H1 (cell line): Measurements from ENCODE around the gene TGFBI. TPM values are rescaled to one million over a fixed set of nuclear protein-coding genes. Genes with fewer than 3 reads are reported as not detected.

ENCODE experiments used
- CTCF ChIA-PET: fragments of 300-600 bp; sonication (Branson Sonifier 250); formaldehyde crosslinking; loops from one replicate; lab custom pipeline; 2021; ENCODE audit not compliant: partially characterized antibody; lab: Charles Lee
- POLR2A ChIA-PET: fragments of 300-600 bp; sonication (Branson Sonifier 250); formaldehyde crosslinking; loops from one replicate; lab custom pipeline; 2021; ENCODE audit warnings: inconsistent platforms; ENCODE audit not compliant: partially characterized antibody; lab: Charles Lee
- DNase-seq, 2 experiments: peaks; one replicate each; pipeline versions ENCODE4 v3.0.0 to v3.0.0-alpha.2; 2010 to 2022; ENCODE audit warnings: low spot score in 2 of 2, low read depth in 1 of 2, mixed read lengths in 1 of 2
- FAIRE-seq: peaks from 2 replicates; lab custom pipeline; 2011; peaks lifted over from hg19 to GRCh38; lab: Jason Lieb, UNC
- H2AFZ ChIP-seq: 2 replicates; pipeline ENCODE4 v1.8.1; 2012; ENCODE audit warnings: low read length, inconsistent platforms
- H2AK5ac ChIP-seq: 2 replicates; pipeline ENCODE4 v1.6.1; 2013; ENCODE audit warnings: low read depth, low read length
- H2BK120ac ChIP-seq: replicated peaks from 2 replicates; pipeline ENCODE3; 2013; ENCODE audit warnings: low read depth, low read length, inconsistent platforms
- H2BK12ac ChIP-seq: 2 replicates; pipeline ENCODE4 v1.6.1; 2013; ENCODE audit warnings: low read depth, low read length
- H2BK15ac ChIP-seq: 2 replicates; pipeline ENCODE4 v1.6.1; 2013; ENCODE audit warnings: low read length
- H2BK20ac ChIP-seq: 2 replicates; pipeline ENCODE4 v1.6.1; 2013; ENCODE audit warnings: low read length
- H2BK5ac ChIP-seq: 2 replicates; pipeline ENCODE4 v1.6.1; 2013; ENCODE audit warnings: low read depth, low read length
- H3K14ac ChIP-seq: 2 replicates; pipeline ENCODE4 v1.6.1; 2013; ENCODE audit warnings: inconsistent platforms; ENCODE audit not compliant: insufficient read length
- H3K18ac ChIP-seq: 2 replicates; pipeline ENCODE4 v1.6.1; 2013; ENCODE audit warnings: low read length; ENCODE audit errors: extremely low read depth
- H3K23ac ChIP-seq: 2 replicates; pipeline ENCODE4 v1.6.1; 2013; ENCODE audit warnings: inconsistent platforms; ENCODE audit not compliant: insufficient read length
- H3K23me2 ChIP-seq: 2 replicates; pipeline ENCODE4 v1.6.1; 2013; ENCODE audit warnings: low read depth, low read length
- H3K27ac ChIP-seq: 2 replicates; pipeline ENCODE4 v1.6.1; 2011; ENCODE audit warnings: low read depth, low read length, inconsistent platforms
- H3K27me3 ChIP-seq, 4 experiments: replicated peaks in 1 of 4; 1 replicate in 1 of 4; 2 replicates in 3 of 4; pipeline versions ENCODE4 v1.6.1 to v1.8.1; 2011 to 2013; ENCODE audit warnings: low read length in 3 of 4, mild to moderate bottlenecking in 3 of 4, inconsistent platforms in 2 of 4, mixed read lengths in 2 of 4, moderate library complexity in 1 of 4; ENCODE audit not compliant: control insufficient read depth in 3 of 4, insufficient read depth in 3 of 4; ENCODE audit errors: extremely low read depth in 1 of 4
- H3K36me3 ChIP-seq, 4 experiments: 2 replicates each; pipeline versions ENCODE4 v1.6.1 to v1.8.1; 2011 to 2013; ENCODE audit warnings: mild to moderate bottlenecking in 4 of 4, low read length in 3 of 4, moderate library complexity in 2 of 4, control low read depth in 1 of 4, inconsistent platforms in 1 of 4; ENCODE audit not compliant: insufficient read depth in 4 of 4, control insufficient read depth in 2 of 4
- H3K4ac ChIP-seq: replicated peaks from 2 replicates; pipeline ENCODE3; 2013; ENCODE audit warnings: low read length, low read depth, mixed read lengths, inconsistent platforms; ENCODE audit not compliant: insufficient read length
- H3K4me1 ChIP-seq, 4 experiments: replicated peaks in 1 of 4; 1 replicate in 1 of 4; 2 replicates in 3 of 4; pipeline versions ENCODE4 v1.6.1 to v1.8.1; 2011 to 2013; ENCODE audit warnings: low read length in 3 of 4, inconsistent platforms in 2 of 4, mixed read lengths in 1 of 4; ENCODE audit not compliant: insufficient read depth in 4 of 4, control insufficient read depth in 3 of 4
- H3K4me2 ChIP-seq, 2 experiments: 2 replicates each; pipeline versions ENCODE4 v1.6.1 to v1.8.1; 2011 to 2013; ENCODE audit warnings: low read depth in 2 of 2, low read length in 2 of 2, control low read depth in 1 of 2, inconsistent platforms in 1 of 2, mild to moderate bottlenecking in 1 of 2; ENCODE audit not compliant: insufficient read depth in 1 of 2
- H3K4me3 ChIP-seq, 4 experiments: fragments of 200-600, 300-600 bp in 1 of 4; sonication (generic), shearing (Covaris generic), sonication (Bioruptor Twin) in 1 of 4; 2 replicates each; pipeline versions ENCODE4 v1.5.1 to v1.8.1; 2011 to 2016; ENCODE audit warnings: low read length in 4 of 4, low read depth in 3 of 4, control low read depth in 2 of 4, inconsistent platforms in 2 of 4, mild to moderate bottlenecking in 2 of 4, mixed read lengths in 1 of 4, moderate library complexity in 1 of 4; ENCODE audit not compliant: insufficient read depth in 2 of 4; ENCODE audit errors: extremely low read depth in 1 of 4
- H3K56ac ChIP-seq: replicated peaks from 2 replicates; pipeline ENCODE3; 2013; ENCODE audit warnings: low read depth, mild to moderate bottlenecking, mixed read lengths, low read length, inconsistent platforms; ENCODE audit not compliant: insufficient read length
- H3K79me1 ChIP-seq: 2 replicates; pipeline ENCODE4 v1.6.1; 2013; ENCODE audit warnings: low read depth, low read length, control low read depth
- H3K79me2 ChIP-seq, 2 experiments: 2 replicates each; pipeline versions ENCODE4 v1.6.1 to v1.8.1; 2012 to 2013; ENCODE audit warnings: low read length in 2 of 2, mild to moderate bottlenecking in 2 of 2, inconsistent platforms in 1 of 2; ENCODE audit not compliant: insufficient read depth in 2 of 2, control insufficient read depth in 1 of 2
- H3K9ac ChIP-seq, 4 experiments: replicated peaks in 1 of 4; 1 replicate in 1 of 4; 2 replicates in 3 of 4; pipeline versions ENCODE4 v1.6.1 to v1.8.1; 2011 to 2013; ENCODE audit warnings: low read depth in 3 of 4, low read length in 3 of 4, control low read depth in 2 of 4, mild to moderate bottlenecking in 2 of 4, moderate library complexity in 2 of 4, inconsistent platforms in 1 of 4; ENCODE audit errors: extremely low read depth in 1 of 4
- H3K9me3 ChIP-seq, 2 experiments: 2 replicates each; pipeline versions ENCODE4 v1.6.1 to v1.8.1; 2012 to 2013; ENCODE audit warnings: mild to moderate bottlenecking in 2 of 2, moderate library complexity in 2 of 2, control low read depth in 1 of 2, inconsistent platforms in 1 of 2, low read depth in 1 of 2, low read length in 1 of 2, mixed read lengths in 1 of 2; ENCODE audit not compliant: insufficient read depth in 2 of 2
- H4K20me1 ChIP-seq, 2 experiments: replicated peaks in 1 of 2; 2 replicates each; pipeline versions ENCODE3 to v1.8.1; 2011 to 2013; ENCODE audit warnings: inconsistent platforms in 2 of 2, low read length in 2 of 2, mild to moderate bottlenecking in 1 of 2; ENCODE audit not compliant: insufficient read depth in 2 of 2, control insufficient read depth in 1 of 2
- H4K5ac ChIP-seq: 2 replicates; pipeline ENCODE4 v1.6.1; 2013; ENCODE audit warnings: low read length, low read depth, mixed read lengths, inconsistent platforms; ENCODE audit not compliant: insufficient read length
- H4K8ac ChIP-seq: 2 replicates; pipeline ENCODE4 v1.8.0; 2013; ENCODE audit warnings: mild to moderate bottlenecking, moderate library complexity, low read length, inconsistent platforms; ENCODE audit not compliant: insufficient read depth; ENCODE audit errors: extremely low read depth
- H4K91ac ChIP-seq: replicated peaks from 2 replicates; pipeline ENCODE3; 2013; ENCODE audit warnings: low read length, mixed read lengths, inconsistent platforms; ENCODE audit not compliant: insufficient read length
- GABPA ChIP-seq: IDR thresholded peaks from 2 replicates; pipeline ENCODE4 v1.6.1; 2011; ENCODE audit warnings: mild to moderate bottlenecking, low read length, moderate library complexity, borderline replicate concordance; ENCODE audit not compliant: insufficient read depth
- TCF12 ChIP-seq: IDR thresholded peaks from 2 replicates; pipeline ENCODE4 v1.6.1; 2011; ENCODE audit warnings: low read depth, mild to moderate bottlenecking, low read length
- WGBS, 2 experiments: shearing (Covaris generic) in 1 of 2; methylation state at CpG; one replicate each; pipeline versions ENCODE4 v1.1.6 to v1.1.7; 2013 to 2015; ENCODE audit warnings: low lambda C conversion rate in 2 of 2, mixed read lengths in 2 of 2, inconsistent platforms in 1 of 2, low coverage in 1 of 2, missing lambda C conversion rate in 1 of 2; ENCODE audit not compliant: insufficient replicate concordance in 2 of 2, insufficient coverage in 1 of 2, insufficient read length in 1 of 2; ENCODE audit errors: extremely low coverage in 1 of 2, missing lambda C conversion rate in 1 of 2; 5-methylcytosine and 5-hydroxymethylcytosine counted together
- polyA plus RNA-seq, 7 experiments: library from polyadenylated mRNA; depleted of rRNA in 3 of 7; stranded (reverse) in 5 of 7; unstranded in 2 of 7; fragments of >200 nt in 5 of 7; fragments of 200-250 nt in 2 of 7; gene quantifications; 1 replicate in 5 of 7; 2 replicates in 1 of 7; 4 replicates in 1 of 7; pipeline versions ENCODE4 v1.2.1 to v1.2.3, GENCODE V29; 2011 to 2013; ENCODE audit warnings: missing spikeins in 2 of 7, mixed read lengths in 2 of 7
- total RNA-seq: library from RNA; stranded (reverse); fragmentation: NEBNext Ultra II Directional; extraction: Animal tissue kit (Norgen Biotek cat#: 25700); gene quantifications from 2 replicates; pipeline ENCODE4 v1.2.1, GENCODE V29; 2021

The TGFBI gene
- total and polyA plus RNA-seq, 2 of the 8 experiments (the other 6 are each of a cell fraction or from before 2014, with no cell fraction given), result 6.0 to 8.5 TPM

DNA sequence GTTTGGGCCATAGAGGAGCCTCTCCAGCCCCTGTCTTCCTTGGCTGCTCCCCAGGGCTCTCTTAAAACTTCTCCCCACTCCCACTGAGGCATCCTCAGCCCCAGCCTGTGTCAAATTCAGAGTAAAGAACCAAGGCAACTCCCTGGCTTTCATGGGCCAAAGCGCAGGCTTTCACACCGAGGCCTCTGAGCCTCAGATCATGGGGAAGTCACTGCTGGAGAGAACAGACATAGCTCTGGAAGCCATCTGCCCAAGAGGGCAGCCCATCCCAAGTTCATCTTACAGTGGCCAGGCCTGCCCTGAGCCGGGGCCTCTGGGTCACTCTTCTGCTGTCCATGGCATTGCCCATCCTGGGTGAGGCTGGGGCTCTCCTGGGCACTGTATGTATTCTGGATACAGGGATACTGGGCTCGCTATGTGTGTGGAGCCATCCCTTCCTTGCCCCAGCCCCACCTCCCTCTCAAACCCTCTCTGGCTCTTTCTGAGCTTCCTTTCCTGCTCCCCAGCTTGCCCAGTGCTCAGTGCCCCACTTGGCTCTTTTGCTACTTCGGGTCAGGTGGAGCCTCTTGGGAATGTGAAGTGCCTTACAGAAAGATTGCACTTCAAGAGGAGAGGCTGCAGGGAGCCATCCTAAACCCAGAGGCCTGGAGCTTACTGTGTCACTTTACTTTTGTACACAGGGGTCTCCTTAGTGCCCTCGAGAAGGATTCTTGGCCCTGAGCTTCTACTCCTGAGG lies 33.0 kb downstream of the TGFBI start:
- H4K91ac ChIP-seq, result no peak overlapping the region
- POLR2A ChIA-PET, result no interaction called here
- WGBS, 2 experiments, result 93% methylated on average over 6 of the region's 6 CpGs; no CpG with 5 or more reads in 1 of the 2 experiments
- TF ChIP-seq GABPA, result no peak
- no peak for TF ChIP-seq TCF12
- TF ChIP-seq, all 59 proteins: peak for 0
- no peak overlapping the region for H3K14ac ChIP-seq
- no peaks in the 10 kb centered on the region for H3K79me2 ChIP-seq
- no peak overlapping the region for H2BK15ac ChIP-seq
- H3K4me3 ChIP-seq, result no peak overlapping the region
- no peak overlapping the region for H2BK12ac ChIP-seq
- no peak overlapping the region for H2BK5ac ChIP-seq
- CTCF ChIA-PET, result interaction anchor here (0.9 to 8.2 kb wide), 14 partner anchors 9 to 227 kb away, joined by 3 to 98 read pairs (median 6); partner anchors contain the start of genes SLC25A48 and TGFBI
- no peak overlapping the region for H3K4ac ChIP-seq
- H2BK120ac ChIP-seq, result no peak overlapping the region
- H4K20me1 ChIP-seq, result no peaks in the 10 kb centered on the region
- H3K18ac ChIP-seq, result no peak overlapping the region
- no peak overlapping the region for H3K27ac ChIP-seq
- H3K4me2 ChIP-seq, result no peak overlapping the region
- H4K5ac ChIP-seq, result no peak overlapping the region
- no peak overlapping the region for H2AFZ ChIP-seq
- FAIRE-seq, result no peak
- no peaks in the 10 kb centered on the region for H3K79me1 ChIP-seq
- H3K56ac ChIP-seq, result no peak overlapping the region
- H3K27me3 ChIP-seq, result no peaks in the 10 kb centered on the region
- no peaks in the 10 kb centered on the region for H3K23me2 ChIP-seq
- H3K9me3 ChIP-seq, result no peaks in the 10 kb centered on the region
- H3K36me3 ChIP-seq, result no peaks in the 10 kb centered on the region
- no peak for DNase-seq
- no peak overlapping the region for H2BK20ac ChIP-seq
- H3K4me1 ChIP-seq, result peaks cover 0 to 7% (median 1%) of the 10 kb centered on the region in 4 experiments; a peak in 3 of 7 replicates
- H4K8ac ChIP-seq, result no peak overlapping the region
- no peak overlapping the region for H3K23ac ChIP-seq
- no peak overlapping the region for H2AK5ac ChIP-seq
- H3K9ac ChIP-seq, result no peak overlapping the region
